KMS-11 (cell line): ENCODE data around the gene ANK3.

Experiments used
- H2AFZ ChIP-seq: fragments of 200-600 bp; sonication (generic); 2 replicates; pipeline ENCODE4 v1.6.1; 2016; ENCODE audit warnings: antibody characterized with exemption, mixed run types, low read depth
- H3K27ac ChIP-seq: fragments of 200-600 bp; sonication (generic); 2 replicates; pipeline ENCODE4 v1.6.1; 2016; ENCODE audit warnings: mild to moderate bottlenecking, mixed run types
- H3K27me3 ChIP-seq: fragments of 200-600 bp; sonication (generic); 2 replicates; pipeline ENCODE4 v1.6.1; 2017; ENCODE audit warnings: mild to moderate bottlenecking, low read depth, mixed run types, moderate library complexity; ENCODE audit not compliant: insufficient read depth
- H3K36me3 ChIP-seq: fragments of 200-600 bp; sonication (generic); 2 replicates; pipeline ENCODE4 v1.6.1; 2017; ENCODE audit warnings: mild to moderate bottlenecking, mixed run types; ENCODE audit not compliant: insufficient read depth
- H3K4me1 ChIP-seq: fragments of 200-600 bp; sonication (generic); 2 replicates; pipeline ENCODE4 v1.6.1; 2016; ENCODE audit warnings: mild to moderate bottlenecking, low read depth, mixed run types; ENCODE audit not compliant: poor library complexity, severe bottlenecking
- H3K4me2 ChIP-seq: fragments of 200-600 bp; sonication (generic); 2 replicates; pipeline ENCODE4 v1.7.0; 2016; ENCODE audit warnings: mild to moderate bottlenecking, mixed run types
- H3K4me3 ChIP-seq: fragments of 200-600 bp; sonication (generic); IDR thresholded peaks from 2 replicates; pipeline ENCODE4 v1.6.1; 2017; ENCODE audit warnings: low read depth, low read length, mixed read lengths; ENCODE audit not compliant: insufficient read depth
- H3K79me2 ChIP-seq: fragments of 200-600 bp; sonication (generic); 2 replicates; pipeline ENCODE4 v1.6.1; 2016; ENCODE audit warnings: low read depth, mixed run types; ENCODE audit not compliant: insufficient read depth
- H3K9ac ChIP-seq: fragments of 200-600 bp; sonication (generic); 2 replicates; pipeline ENCODE4 v1.6.1; 2016; ENCODE audit warnings: mild to moderate bottlenecking, mixed run types
- H4K20me1 ChIP-seq: fragments of 200-600 bp; sonication (generic); 2 replicates; pipeline ENCODE4 v1.6.1; 2016; ENCODE audit warnings: mild to moderate bottlenecking, mixed run types; ENCODE audit not compliant: insufficient read depth
- CTCF ChIP-seq: fragments of 200-600 bp; sonication (generic); conservative IDR thresholded peaks from 2 replicates; pipeline ENCODE4 v1.6.1; 2017; ENCODE audit warnings: low read depth, mild to moderate bottlenecking, antibody characterized with exemption, low read length, moderate library complexity, mixed read lengths

Gene ANK3

GRCh38 chr10:60138842-60139241, 250.8 kb downstream of the ANK3 start:
- no peak overlapping the region for H3K4me2 ChIP-seq
- H3K9ac ChIP-seq = no peak overlapping the region

GRCh38 chr10:60138026-60138425, 251.6 kb downstream of the ANK3 start:
- no peak for TF ChIP-seq CTCF
- no peak overlapping the region for H3K4me2 ChIP-seq
- no peak overlapping the region for H3K9ac ChIP-seq

More at GRCh38 chr10:60138842-60139241, 250.8 kb downstream of the ANK3 start:
- TF ChIP-seq CTCF = no peak
- Histone ChIP-seq H3K4me1 (peaks cover 4% of the 10 kb centered on the region), H2AFZ (no peak overlapping the region), H3K36me3 (peaks cover 8% of the 10 kb centered on the region; the same call in 1 of the 2 replicates), H3K79me2 (no peaks in the 10 kb centered on the region), H3K27me3 (no peaks in the 10 kb centered on the region), H3K27ac (no peak overlapping the region), H3K4me3 (no peak overlapping the region), H4K20me1 (no peaks in the 10 kb centered on the region)

GRCh38 chr10:60137292-60137992, 252.2 kb downstream of the ANK3 start:
- Histone ChIP-seq H3K4me2 (no peak overlapping the region), H2AFZ (no peak overlapping the region), H3K9ac (no peak overlapping the region), H3K4me3 (no peak overlapping the region), H3K27me3 (no peaks in the 10 kb centered on the region), H3K27ac (no peak overlapping the region), H3K79me2 (no peaks in the 10 kb centered on the region), H3K36me3 (peaks cover 9% of the 10 kb centered on the region; the same call in 1 of the 2 replicates), H4K20me1 (no peaks in the 10 kb centered on the region), H3K4me1 (peaks cover 17% of the 10 kb centered on the region)
- no peak for TF ChIP-seq CTCF

More at GRCh38 chr10:60138026-60138425, 251.6 kb downstream of the ANK3 start:
- Histone ChIP-seq H3K27ac (no peak overlapping the region), H4K20me1 (no peaks in the 10 kb centered on the region), H3K4me3 (no peak overlapping the region), H3K36me3 (peaks cover 9% of the 10 kb centered on the region; the same call in 1 of the 2 replicates), H3K79me2 (no peaks in the 10 kb centered on the region), H2AFZ (no peak overlapping the region), H3K4me1 (peaks cover 11% of the 10 kb centered on the region), H3K27me3 (no peaks in the 10 kb centered on the region)

GRCh38 chr10:60135020-60135419, 254.7 kb downstream of the ANK3 start:
- Histone ChIP-seq H3K79me2 (no peaks in the 10 kb centered on the region), H3K27me3 (no peaks in the 10 kb centered on the region), H3K4me2 (no peak overlapping the region), H3K27ac (no peak overlapping the region), H4K20me1 (no peaks in the 10 kb centered on the region), H3K4me1 (peaks cover 41% of the 10 kb centered on the region), H3K4me3 (no peak overlapping the region), H2AFZ (no peak overlapping the region), H3K36me3 (peaks cover 9% of the 10 kb centered on the region; the same call in 1 of the 2 replicates), H3K9ac (no peak overlapping the region)
- no peak for TF ChIP-seq CTCF
